SU-DHL-6 (cell line): ENCODE measurements around the gene GBF1.

Experiments
- EZH2phosphoT487 ChIP-seq: fragments of 200-600 bp; sonication (generic), shearing (Covaris generic); conservative IDR thresholded peaks from 2 replicates; pipeline ENCODE4 v1.6.1; 2018; ENCODE audit warnings: mild to moderate bottlenecking, antibody characterized with exemption, low read length, moderate library complexity, mixed read lengths
- TF ChIP-seq, protein P1 (sequence below): fragments of 200-600 bp; sonication (generic); IDR thresholded peaks from one replicate; pipeline ENCODE4 v1.5.1; 2017; ENCODE audit warnings: antibody characterized with exemption, mild to moderate bottlenecking, low read length, moderate library complexity; ENCODE audit not compliant: insufficient read depth, poor library complexity, severe bottlenecking

DNA sequence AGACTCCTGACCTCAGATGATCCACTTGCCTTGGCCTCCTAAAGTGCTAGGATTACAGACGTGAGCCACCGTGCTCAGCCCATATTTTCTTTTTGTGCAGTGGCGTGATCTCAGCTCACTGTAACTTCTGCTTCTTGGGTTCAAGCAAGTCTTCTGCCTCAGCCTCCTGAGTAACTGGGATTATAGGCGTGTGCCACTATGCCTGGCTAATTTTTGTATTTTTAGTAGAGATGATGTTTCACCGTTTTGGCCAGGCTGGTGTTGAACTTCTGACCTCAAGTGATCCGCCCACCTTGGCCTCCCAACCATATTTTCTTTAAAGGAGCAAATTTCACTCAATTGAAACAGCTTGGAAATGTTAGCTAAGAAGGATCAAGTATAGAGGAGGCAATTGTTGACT is 16.5 kb downstream of the GBF1 start:
- TF ChIP-seq, protein P1, sequence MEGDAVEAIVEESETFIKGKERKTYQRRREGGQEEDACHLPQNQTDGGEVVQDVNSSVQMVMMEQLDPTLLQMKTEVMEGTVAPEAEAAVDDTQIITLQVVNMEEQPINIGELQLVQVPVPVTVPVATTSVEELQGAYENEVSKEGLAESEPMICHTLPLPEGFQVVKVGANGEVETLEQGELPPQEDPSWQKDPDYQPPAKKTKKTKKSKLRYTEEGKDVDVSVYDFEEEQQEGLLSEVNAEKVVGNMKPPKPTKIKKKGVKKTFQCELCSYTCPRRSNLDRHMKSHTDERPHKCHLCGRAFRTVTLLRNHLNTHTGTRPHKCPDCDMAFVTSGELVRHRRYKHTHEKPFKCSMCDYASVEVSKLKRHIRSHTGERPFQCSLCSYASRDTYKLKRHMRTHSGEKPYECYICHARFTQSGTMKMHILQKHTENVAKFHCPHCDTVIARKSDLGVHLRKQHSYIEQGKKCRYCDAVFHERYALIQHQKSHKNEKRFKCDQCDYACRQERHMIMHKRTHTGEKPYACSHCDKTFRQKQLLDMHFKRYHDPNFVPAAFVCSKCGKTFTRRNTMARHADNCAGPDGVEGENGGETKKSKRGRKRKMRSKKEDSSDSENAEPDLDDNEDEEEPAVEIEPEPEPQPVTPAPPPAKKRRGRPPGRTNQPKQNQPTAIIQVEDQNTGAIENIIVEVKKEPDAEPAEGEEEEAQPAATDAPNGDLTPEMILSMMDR, result no peak
- no peak for TF ChIP-seq EZH2phosphoT487
